ENCODE data around the gene MGME1. TPM values are rescaled to one million over a fixed set of nuclear protein-coding genes. Genes with fewer than 3 reads are reported as not detected.

The MGME1 gene
- total and polyA plus RNA-seq, 3 experiments from 2014 or later, result 11.9 to 31.8 (median 29.2) TPM

GRCh38 chr20:18004384-18005031 lies 35.7 kb downstream of the MGME1 start:
- Histone ChIP-seq H3K36me3 (ENCODE audit: insufficient read depth, low read length) (no peaks in the 10 kb centered on the region), H3K27ac (ENCODE audit: low read depth, low read length) (no peak overlapping the region), H3K9me3 (ENCODE audit: low read length) (no peaks in the 10 kb centered on the region), H3K4me1 (ENCODE audit: insufficient read depth, low read length) (no peaks in the 10 kb centered on the region), H3K4me3 (ENCODE audit: low read length) (no peak overlapping the region), H3K27me3 (ENCODE audit: insufficient read depth, low read length, poor library complexity, severe bottlenecking) (no peaks in the 10 kb centered on the region)
- Mint-ChIP-seq H3K4me1 (no peaks in the 10 kb centered on the region), H3K27me3 (no peaks in the 10 kb centered on the region), H3K27ac (no peak overlapping the region), H3K9me3 (no peaks in the 10 kb centered on the region), H3K36me3 (no peaks in the 10 kb centered on the region), H3K4me3 (no peak overlapping the region)
- DNase-seq, result no peak
- POLR2A ChIA-PET, result no interaction called here
- CTCF ChIA-PET, result no interaction called here

- no peaks in the 10 kb centered on the region for H3K4me1 ChIP-seq (ENCODE audit: insufficient read depth, low read length)
- H3K4me3 Mint-ChIP-seq, result no peak overlapping the region
- H3K27ac ChIP-seq (ENCODE audit: low read depth, low read length), result no peak overlapping the region
- no peak overlapping the region for H3K27ac Mint-ChIP-seq
- DNase-seq, result no peak
- H3K4me1 Mint-ChIP-seq, result no peaks in the 10 kb centered on the region
- no peaks in the 10 kb centered on the region for H3K27me3 Mint-ChIP-seq
- ChIA-PET CTCF (no interaction called here), POLR2A (no interaction called here)
- H3K9me3 ChIP-seq (ENCODE audit: low read length), result no peaks in the 10 kb centered on the region
- H3K27me3 ChIP-seq (ENCODE audit: insufficient read depth, low read length, poor library complexity, severe bottlenecking), result no peaks in the 10 kb centered on the region
- H3K36me3 Mint-ChIP-seq, result no peaks in the 10 kb centered on the region
- H3K9me3 Mint-ChIP-seq, result no peaks in the 10 kb centered on the region
- no peak overlapping the region for H3K4me3 ChIP-seq (ENCODE audit: low read length)
- H3K36me3 ChIP-seq (ENCODE audit: insufficient read depth, low read length), result no peaks in the 10 kb centered on the region
Measured at GRCh38 chr20:18005170-18005989, 36.6 kb downstream of the MGME1 start.

DNA sequence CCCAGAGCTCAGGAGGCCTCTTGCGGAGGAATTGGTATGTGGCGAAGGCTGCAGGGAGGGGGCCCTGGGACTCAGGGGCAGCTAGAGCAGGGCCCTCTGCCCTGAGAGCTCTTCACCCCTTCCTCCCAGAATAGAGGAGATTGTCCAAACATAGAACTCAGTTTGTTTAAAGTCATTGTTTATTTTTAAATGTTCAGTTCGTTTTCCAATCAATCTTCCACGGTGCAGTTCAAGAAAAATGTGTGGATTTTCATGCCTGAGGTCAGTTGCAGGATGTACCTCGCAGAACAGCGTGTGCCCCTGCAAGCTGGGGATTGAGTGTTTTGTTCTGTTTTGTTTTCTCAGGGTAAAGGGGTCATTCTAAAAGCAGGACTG lies 37.2 kb downstream of the MGME1 start:
- POLR2A ChIA-PET, result no interaction called here

GRCh38 chr20:18006684-18007083 lies 37.9 kb downstream of the MGME1 start:
- ChIA-PET POLR2A (no interaction called here), CTCF (interaction anchor here (0.9 kb wide), 1 partner anchor 12 kb away, joined by 3 read pairs; no protein-coding TSS in a partner anchor)
- Histone ChIP-seq H3K36me3 (ENCODE audit: insufficient read depth, low read length) (no peaks in the 10 kb centered on the region), H3K27ac (ENCODE audit: low read depth, low read length) (no peak overlapping the region), H3K9me3 (ENCODE audit: low read length) (no peaks in the 10 kb centered on the region), H3K27me3 (ENCODE audit: insufficient read depth, low read length, poor library complexity, severe bottlenecking) (no peaks in the 10 kb centered on the region), H3K4me3 (ENCODE audit: low read length) (no peak overlapping the region), H3K4me1 (ENCODE audit: insufficient read depth, low read length) (no peaks in the 10 kb centered on the region)
- DNase-seq, result no peak
- Mint-ChIP-seq H3K4me3 (no peak overlapping the region), H3K36me3 (no peaks in the 10 kb centered on the region), H3K27ac (no peak overlapping the region), H3K27me3 (no peaks in the 10 kb centered on the region), H3K4me1 (no peaks in the 10 kb centered on the region), H3K9me3 (no peaks in the 10 kb centered on the region)

More for the DNA sequence above, 37.2 kb downstream of the MGME1 start:
- no peaks in the 10 kb centered on the region for H3K27me3 Mint-ChIP-seq
- Histone ChIP-seq H3K36me3 (ENCODE audit: insufficient read depth, low read length) (no peaks in the 10 kb centered on the region), H3K9me3 (ENCODE audit: low read length) (no peaks in the 10 kb centered on the region), H3K27ac (ENCODE audit: low read depth, low read length) (no peak overlapping the region), H3K27me3 (ENCODE audit: insufficient read depth, low read length, poor library complexity, severe bottlenecking) (no peaks in the 10 kb centered on the region), H3K4me1 (ENCODE audit: insufficient read depth, low read length) (no peaks in the 10 kb centered on the region), H3K4me3 (ENCODE audit: low read length) (no peak overlapping the region)
- no peaks in the 10 kb centered on the region for H3K4me1 Mint-ChIP-seq
- no peak overlapping the region for H3K4me3 Mint-ChIP-seq
- CTCF ChIA-PET, result no interaction called here
- no peak for DNase-seq
- H3K9me3 Mint-ChIP-seq, result no peaks in the 10 kb centered on the region
- no peaks in the 10 kb centered on the region for H3K36me3 Mint-ChIP-seq
- H3K27ac Mint-ChIP-seq, result no peak overlapping the region

DNA sequence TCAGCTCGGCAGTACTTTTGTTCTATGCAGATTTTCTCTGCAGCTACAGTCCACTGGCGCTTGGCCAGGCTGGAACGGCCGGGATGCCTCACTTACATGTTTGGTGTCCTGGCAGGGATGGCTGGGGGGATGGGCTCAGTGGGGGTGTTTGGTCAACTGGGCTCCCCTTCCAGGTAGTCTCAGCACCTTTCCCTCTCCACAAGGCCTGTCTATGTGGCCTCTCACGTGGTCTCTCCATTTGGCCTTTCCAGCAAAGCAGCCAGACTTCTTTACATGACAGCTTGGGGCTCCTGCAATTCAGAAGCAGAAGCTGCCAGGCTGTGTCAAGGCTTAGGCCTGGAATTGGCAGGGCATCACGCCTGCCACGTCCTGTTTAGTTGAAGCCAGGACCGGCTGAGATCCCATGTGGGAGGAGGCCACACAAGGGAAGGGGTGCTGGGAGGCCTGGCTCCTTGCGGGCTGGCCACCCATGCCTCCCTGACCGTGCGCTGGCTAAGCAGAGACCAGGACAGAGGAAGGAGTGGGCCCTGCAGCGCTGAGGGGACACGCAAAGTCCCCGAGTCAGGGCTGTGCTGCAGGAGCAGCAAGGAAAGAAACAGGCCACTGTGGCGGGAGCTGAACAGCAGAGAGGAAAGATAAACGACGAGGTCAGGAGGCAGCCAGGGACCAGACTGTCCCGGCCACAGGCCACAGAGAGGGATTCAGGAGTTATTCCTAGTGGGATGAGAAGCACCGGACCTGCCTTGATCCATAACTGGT lies 38.9 kb downstream of the MGME1 start:
- Mint-ChIP-seq H3K4me1 (peaks cover 0 to 2% (median 0%) of the 10 kb centered on the region in 3 donors), H3K4me3 (no peak overlapping the region), H3K27me3 (peaks cover 0 to 2% of the 10 kb centered on the region in 2 donors), H3K27ac (no peak overlapping the region), H3K36me3 (no peaks in the 10 kb centered on the region), H3K9me3 (no peaks in the 10 kb centered on the region)
- no peak for DNase-seq
- no peak overlapping the region for H3K4me3 ChIP-seq (ENCODE audit: low read length)
- no peak overlapping the region for H3K27ac ChIP-seq (ENCODE audit: low read depth, low read length)
- no peaks in the 10 kb centered on the region for H3K36me3 ChIP-seq (ENCODE audit: insufficient read depth, low read length)
- H3K9me3 ChIP-seq (ENCODE audit: low read length), result no peaks in the 10 kb centered on the region
- POLR2A ChIA-PET, result no interaction called here
- no peaks in the 10 kb centered on the region for H3K27me3 ChIP-seq (ENCODE audit: insufficient read depth, low read length, poor library complexity, severe bottlenecking)
- H3K4me1 ChIP-seq (ENCODE audit: insufficient read depth, low read length), result no peaks in the 10 kb centered on the region
- CTCF ChIA-PET, result interaction anchor here (0.7 kb wide), 1 partner anchor 9 kb away, joined by 3 read pairs; no protein-coding TSS in a partner anchor

DNA sequence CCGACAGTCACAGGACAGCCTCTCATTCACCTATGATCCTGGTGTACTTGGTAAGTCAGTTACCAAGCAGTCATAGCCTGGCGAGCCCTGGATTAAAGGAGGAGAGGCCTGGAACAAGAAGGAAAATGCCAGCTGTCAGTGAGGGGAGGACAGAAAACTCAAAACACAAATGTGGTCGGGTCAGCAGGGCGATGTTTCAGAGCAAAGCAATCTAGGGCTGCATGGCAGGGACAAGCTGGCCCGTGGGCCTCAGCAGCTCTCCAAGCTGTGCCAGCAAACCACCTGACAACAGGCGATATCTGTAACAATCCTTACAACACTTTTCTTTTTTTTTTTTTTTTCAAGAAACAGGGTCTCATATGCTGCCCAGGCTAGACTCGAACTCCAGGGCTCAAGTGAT lies 40.3 kb downstream of the MGME1 start:
- ChIA-PET POLR2A (no interaction called here), CTCF (no interaction called here)
- no peaks in the 10 kb centered on the region for H3K27me3 ChIP-seq (ENCODE audit: insufficient read depth, low read length, poor library complexity, severe bottlenecking)
- Mint-ChIP-seq H3K4me3 (no peak overlapping the region), H3K36me3 (no peaks in the 10 kb centered on the region), H3K27me3 (peaks cover 0 to 2% of the 10 kb centered on the region in 2 donors), H3K9me3 (no peaks in the 10 kb centered on the region), H3K27ac (no peak overlapping the region), H3K4me1 (peaks cover 0 to 2% (median 0%) of the 10 kb centered on the region in 3 donors)
- H3K9me3 ChIP-seq (ENCODE audit: low read length), result no peaks in the 10 kb centered on the region
- H3K4me1 ChIP-seq (ENCODE audit: insufficient read depth, low read length), result no peaks in the 10 kb centered on the region
- no peak overlapping the region for H3K4me3 ChIP-seq (ENCODE audit: low read length)
- H3K36me3 ChIP-seq (ENCODE audit: insufficient read depth, low read length), result no peaks in the 10 kb centered on the region
- DNase-seq, result no peak
- no peak overlapping the region for H3K27ac ChIP-seq (ENCODE audit: low read depth, low read length)

DNA sequence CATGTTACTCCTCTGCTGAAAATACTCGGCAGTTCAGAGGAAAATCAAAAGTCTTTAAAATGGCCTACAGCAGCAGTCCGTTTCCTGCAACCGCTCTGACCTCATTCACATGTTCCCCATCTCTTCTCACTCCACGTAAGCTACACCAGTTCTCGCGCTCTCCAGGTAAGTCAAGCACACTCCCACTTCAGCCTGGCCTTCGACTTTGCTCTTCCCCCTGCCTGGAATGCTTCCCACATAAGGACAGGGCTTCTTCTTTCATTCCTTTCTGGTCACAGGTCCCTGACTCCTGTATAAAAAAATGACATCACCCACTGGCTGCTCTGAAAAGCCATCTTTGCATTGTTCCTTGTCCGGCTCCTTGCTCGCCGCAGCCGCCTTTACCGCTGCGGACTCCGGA lies 42.7 kb downstream of the MGME1 start:
- H3K27ac Mint-ChIP-seq, result no peak overlapping the region
- no peaks in the 10 kb centered on the region for H3K4me1 ChIP-seq (ENCODE audit: insufficient read depth, low read length)
- H3K27me3 Mint-ChIP-seq, result peaks cover 0 to 2% of the 10 kb centered on the region in 2 donors
- H3K4me1 Mint-ChIP-seq, result peaks cover 0 to 2% (median 0%) of the 10 kb centered on the region in 3 donors
- no peak overlapping the region for H3K27ac ChIP-seq (ENCODE audit: low read depth, low read length)
- H3K36me3 Mint-ChIP-seq, result no peaks in the 10 kb centered on the region
- no peak for DNase-seq
- no peaks in the 10 kb centered on the region for H3K9me3 ChIP-seq (ENCODE audit: low read length)
- H3K4me3 Mint-ChIP-seq, result no peak overlapping the region
- no peak overlapping the region for H3K4me3 ChIP-seq (ENCODE audit: low read length)
- ChIA-PET POLR2A (no interaction called here), CTCF (no interaction called here)
- no peaks in the 10 kb centered on the region for H3K9me3 Mint-ChIP-seq
- H3K36me3 ChIP-seq (ENCODE audit: insufficient read depth, low read length), result no peaks in the 10 kb centered on the region
- no peaks in the 10 kb centered on the region for H3K27me3 ChIP-seq (ENCODE audit: insufficient read depth, low read length, poor library complexity, severe bottlenecking)
